Activated CD8-positive, alpha-beta T cell treated with anti-CD3 and anti-CD28 coated beads for 36 hours (primary cell): ENCODE measurements around the gene VPS11. TPM values are rescaled to one million over a fixed set of nuclear protein-coding genes. Genes with fewer than 3 reads are reported as not detected.
"Not testable (repeated sequence)": the region's sequence is repeated elsewhere in the genome, so short reads cannot be mapped to it uniquely, and the experiment has no call there.

Experiments
- ATAC-seq: fragments of 200-7000 bp; cut with Tn5 transposase; one replicate; pipeline ENCODE4 v1.10.0; 2021; ENCODE audit warnings: mild to moderate bottlenecking, moderate library complexity
- CTCF ChIA-PET: fragments of 350-600 bp; sonication (Branson Sonifier 250); formaldehyde crosslinking; loops from one replicate; lab custom pipeline; 2021; ENCODE audit warnings: antibody characterized with exemption; lab: Charles Lee
- POLR2A ChIA-PET: fragments of 350-600 bp; sonication (Branson Sonifier 250); formaldehyde crosslinking; loops from one replicate; lab custom pipeline; 2021; ENCODE audit warnings: antibody characterized with exemption; lab: Charles Lee
- DNase-seq: peaks from one replicate; pipeline ENCODE4 v3.0.0-alpha.2; 2020
- H3K27ac Mint-ChIP-seq: one replicate; pipeline ENCODE4 v1.8.0; 2021; ENCODE audit warnings: mild to moderate bottlenecking, mixed read lengths
- H3K27me3 Mint-ChIP-seq: one replicate; pipeline ENCODE4 v1.8.0; 2021; ENCODE audit warnings: mixed read lengths
- H3K36me3 Mint-ChIP-seq: one replicate; pipeline ENCODE4 v1.8.0; 2021; ENCODE audit warnings: low read depth, mixed read lengths
- H3K4me1 Mint-ChIP-seq: one replicate; pipeline ENCODE4 v1.8.0; 2021; ENCODE audit warnings: low read depth, mixed read lengths
- H3K4me3 Mint-ChIP-seq: one replicate; pipeline ENCODE4 v1.8.0; 2021; ENCODE audit warnings: mild to moderate bottlenecking, moderate library complexity, mixed read lengths
- H3K9me3 Mint-ChIP-seq: one replicate; pipeline ENCODE4 v1.8.0; 2021; ENCODE audit warnings: mixed read lengths
- intact Hi-C: fragments of 100-400 bp; cut with micrococcal nuclease; formaldehyde crosslinking; loops from one replicate; pipeline ENCODE4 v1.10.0; 2022
- total RNA-seq, 2 experiments: library from RNA; stranded (reverse); gene quantifications; one replicate each; pipeline ENCODE4 v1.2.3, GENCODE V29; 2021
- TF ChIP-seq, protein P1 (sequence below): fragments of 200-600 bp; IDR thresholded peaks from one replicate; pipeline ENCODE4 v1.8.0; 2022; ENCODE audit warnings: antibody characterized with exemption, mild to moderate bottlenecking

Gene VPS11
- total RNA-seq, 2 experiments from 2014 or later = 17.1 to 17.2 TPM

DNA sequence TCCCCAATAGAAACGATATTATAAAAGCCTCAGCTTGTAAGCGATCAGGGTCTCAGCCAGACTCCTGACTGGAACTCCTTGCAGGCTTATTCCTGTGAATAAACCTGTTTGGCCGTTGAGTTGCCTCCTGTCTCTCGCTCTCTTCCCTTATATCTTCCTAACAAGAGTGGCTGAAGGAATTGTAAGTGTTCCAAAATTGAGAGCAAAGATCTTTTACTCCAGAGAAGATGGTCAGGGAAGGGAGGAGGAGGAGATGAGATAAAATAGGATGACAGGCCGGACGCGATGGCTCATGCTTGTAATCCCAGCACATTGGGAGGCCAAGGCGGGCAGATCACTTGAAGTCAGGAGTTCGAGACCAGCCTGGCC, 35.7 kb upstream of the VPS11 start:
- Mint-ChIP-seq H3K9me3 (no peaks in the 10 kb centered on the region), H3K4me1 (peaks cover 21% of the 10 kb centered on the region), H3K27ac (no peak overlapping the region), H3K27me3 (no peaks in the 10 kb centered on the region), H3K4me3 (no peak overlapping the region), H3K36me3 (peaks cover 16% of the 10 kb centered on the region)
- no peak for DNase-seq
- TF ChIP-seq, protein P1, sequence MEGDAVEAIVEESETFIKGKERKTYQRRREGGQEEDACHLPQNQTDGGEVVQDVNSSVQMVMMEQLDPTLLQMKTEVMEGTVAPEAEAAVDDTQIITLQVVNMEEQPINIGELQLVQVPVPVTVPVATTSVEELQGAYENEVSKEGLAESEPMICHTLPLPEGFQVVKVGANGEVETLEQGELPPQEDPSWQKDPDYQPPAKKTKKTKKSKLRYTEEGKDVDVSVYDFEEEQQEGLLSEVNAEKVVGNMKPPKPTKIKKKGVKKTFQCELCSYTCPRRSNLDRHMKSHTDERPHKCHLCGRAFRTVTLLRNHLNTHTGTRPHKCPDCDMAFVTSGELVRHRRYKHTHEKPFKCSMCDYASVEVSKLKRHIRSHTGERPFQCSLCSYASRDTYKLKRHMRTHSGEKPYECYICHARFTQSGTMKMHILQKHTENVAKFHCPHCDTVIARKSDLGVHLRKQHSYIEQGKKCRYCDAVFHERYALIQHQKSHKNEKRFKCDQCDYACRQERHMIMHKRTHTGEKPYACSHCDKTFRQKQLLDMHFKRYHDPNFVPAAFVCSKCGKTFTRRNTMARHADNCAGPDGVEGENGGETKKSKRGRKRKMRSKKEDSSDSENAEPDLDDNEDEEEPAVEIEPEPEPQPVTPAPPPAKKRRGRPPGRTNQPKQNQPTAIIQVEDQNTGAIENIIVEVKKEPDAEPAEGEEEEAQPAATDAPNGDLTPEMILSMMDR = no peak
- no peak for ATAC-seq
- intact Hi-C loops = no loop called here
- CTCF ChIA-PET = interaction anchor here (0.7 to 2.7 kb wide), 9 partner anchors 9 to 136 kb away, joined by 3 to 20 read pairs (median 6); partner anchors contain the start of genes HYOU1, RPS25, TRAPPC4 and VPS11
- POLR2A ChIA-PET = interaction anchor here (1.7 to 8.4 kb wide), 4 partner anchors 15 to 290 kb away, joined by 4 to 98 read pairs (median 7); partner anchors contain the start of genes DDX6, RPS25 and TRAPPC4

DNA sequence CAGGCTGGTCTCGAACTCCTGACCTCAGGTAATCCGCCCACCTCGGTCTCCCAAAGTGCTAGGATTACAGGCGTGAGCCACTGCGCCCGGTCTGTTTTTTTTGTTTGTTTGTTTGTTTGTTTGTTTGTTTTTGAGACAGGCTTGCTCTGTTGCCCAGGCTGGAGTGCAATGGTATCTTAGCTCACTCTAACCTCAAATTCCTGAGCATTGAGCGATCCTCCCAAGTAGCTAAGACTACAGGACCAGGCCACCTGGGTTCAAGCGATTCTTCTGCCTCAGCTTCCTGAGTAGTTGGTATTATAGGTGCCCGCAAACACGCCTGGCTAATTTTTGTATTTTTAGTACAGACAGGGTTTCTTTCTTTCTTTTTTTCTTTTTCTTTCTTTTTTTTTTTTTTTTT, 34.2 kb upstream of the VPS11 start:
- H3K36me3 Mint-ChIP-seq, DNase-seq, H3K4me3 Mint-ChIP-seq, H3K9me3 Mint-ChIP-seq, H3K27ac Mint-ChIP-seq, ATAC-seq, H3K27me3 Mint-ChIP-seq, intact Hi-C loops: not testable (repeated sequence)
- CTCF ChIA-PET = interaction anchor here (0.9 kb wide), 1 partner anchor 11 kb away, joined by 4 read pairs; no protein-coding TSS in a partner anchor
- H3K4me1 Mint-ChIP-seq = peaks cover 20% of the 10 kb centered on the region
- POLR2A ChIA-PET = interaction anchor here (0.8 to 1.1 kb wide), 2 partner anchors 23 to 36 kb away, joined by 3 to 4 read pairs; partner anchors contain the start of gene CENATAC

DNA sequence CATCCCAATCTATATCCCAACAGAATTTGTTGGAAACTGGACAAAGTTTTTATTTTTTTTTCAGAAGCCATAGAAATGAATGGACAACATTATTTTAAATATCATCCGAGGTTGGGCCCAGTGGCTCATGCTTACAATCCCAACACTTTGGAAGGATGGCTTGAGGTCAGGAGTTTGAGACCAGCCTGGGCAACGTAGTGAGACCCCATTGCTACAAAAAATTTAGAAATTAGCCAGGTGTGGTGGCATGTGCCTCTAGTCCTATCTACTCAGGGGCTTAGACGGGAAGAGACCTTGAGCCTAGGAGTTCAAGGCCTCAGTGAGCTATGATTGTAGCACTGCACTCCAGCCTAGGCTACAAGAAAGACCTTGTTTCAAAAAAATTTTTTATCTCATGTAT, 32.8 kb upstream of the VPS11 start:
- ChIA-PET POLR2A (interaction anchor here (0.7 to 1.4 kb wide), 4 partner anchors 16 to 38 kb away, joined by 3 read pairs; no protein-coding TSS in a partner anchor), CTCF (interaction anchor here (0.7 to 1.0 kb wide), 2 partner anchors 345 to 1962 kb away, joined by 3 read pairs; no protein-coding TSS in a partner anchor)
- H3K36me3 Mint-ChIP-seq = no peaks in the 10 kb centered on the region
- no peaks in the 10 kb centered on the region for H3K9me3 Mint-ChIP-seq
- no peak overlapping the region for H3K27ac Mint-ChIP-seq
- intact Hi-C loops = no loop called here
- ATAC-seq (no peak), DNase-seq (no peak)
- TF ChIP-seq, protein P1 = no peak
- no peak overlapping the region for H3K4me3 Mint-ChIP-seq
- peaks cover 6% of the 10 kb centered on the region for H3K4me1 Mint-ChIP-seq
- no peaks in the 10 kb centered on the region for H3K27me3 Mint-ChIP-seq

DNA sequence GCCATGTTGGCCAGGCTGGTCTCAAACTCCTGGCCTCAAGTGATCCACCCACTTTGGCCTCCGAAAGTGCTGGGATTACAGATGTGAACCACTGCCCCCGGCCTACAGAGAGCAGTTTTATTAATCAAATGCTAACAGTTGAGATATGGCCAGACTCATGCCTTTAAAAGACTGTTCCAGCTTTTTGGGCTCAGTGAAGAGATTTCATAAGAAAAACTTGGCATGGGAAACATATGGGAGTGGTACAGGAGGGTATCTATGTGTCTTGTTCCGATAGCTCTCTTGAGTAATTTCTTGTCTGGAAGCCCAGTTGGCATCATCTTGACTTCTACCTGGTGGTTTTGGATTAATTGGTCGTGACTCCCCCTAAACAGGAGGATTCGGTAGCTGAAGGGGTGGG, 28.7 kb upstream of the VPS11 start:
- Mint-ChIP-seq H3K27me3 (no peaks in the 10 kb centered on the region), H3K9me3 (no peaks in the 10 kb centered on the region), H3K36me3 (no peaks in the 10 kb centered on the region), H3K4me1 (peaks cover 7% of the 10 kb centered on the region), H3K27ac (no peak overlapping the region), H3K4me3 (no peak overlapping the region)
- TF ChIP-seq, protein P1 = no peak
- POLR2A ChIA-PET = interaction anchor here (1.3 to 1.7 kb wide), 2 partner anchors 20 to 55 kb away, joined by 4 to 5 read pairs; partner anchors contain the start of gene TRAPPC4
- ATAC-seq (no peak), DNase-seq (no peak)
- intact Hi-C loops = no loop called here
- CTCF ChIA-PET = interaction anchor here (1.2 kb wide), 1 partner anchor 158 kb away, joined by 3 read pairs; no protein-coding TSS in a partner anchor

DNA sequence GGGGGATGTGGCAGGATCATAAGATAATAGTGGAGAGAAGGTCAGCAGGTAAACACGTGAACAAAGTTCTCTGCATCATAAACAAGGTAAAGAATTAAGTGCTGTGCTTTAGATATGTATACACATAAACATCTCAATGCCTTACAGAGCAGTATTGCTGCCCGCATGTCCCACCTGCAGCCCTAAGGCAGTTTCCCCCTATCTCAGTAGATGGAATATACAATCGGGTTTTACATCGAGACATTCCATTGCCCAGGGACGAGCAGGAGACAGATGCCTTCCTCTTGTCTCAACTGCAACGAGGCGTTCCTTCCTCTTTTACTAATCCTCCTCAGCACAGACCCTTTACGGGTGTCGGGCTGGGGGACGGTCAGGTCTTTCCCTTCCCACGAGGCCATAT, 28.1 kb upstream of the VPS11 start:
- H3K36me3 Mint-ChIP-seq, H3K27ac Mint-ChIP-seq, H3K4me1 Mint-ChIP-seq, ATAC-seq, POLR2A ChIA-PET, intact Hi-C loops, H3K4me3 Mint-ChIP-seq, H3K9me3 Mint-ChIP-seq, H3K27me3 Mint-ChIP-seq, DNase-seq: not testable (repeated sequence)
- CTCF ChIA-PET = interaction anchor here (1.2 kb wide), 1 partner anchor 157 kb away, joined by 3 read pairs; no protein-coding TSS in a partner anchor
